Glomerular endothelial cell (primary cell): ENCODE measurements around the gene TRUB2. TPM values are rescaled to one million over a fixed set of nuclear protein-coding genes. Genes with fewer than 3 reads are reported as not detected.
"Not testable (repeated sequence)": the region's sequence is repeated elsewhere in the genome, so short reads cannot be mapped to it uniquely, and the experiment has no call there.

Experiments used
- DNase-seq: peaks from one replicate; pipeline ENCODE4 v3.0.0-alpha.2; 2011; ENCODE audit warnings: low read depth, low spot score; ENCODE audit errors: extremely low read depth
- total RNA-seq: library from RNA; depleted of rRNA; stranded (reverse); fragments of >200 nt; gene quantifications from 2 replicates; pipeline ENCODE4 v1.2.3, GENCODE V29; 2015

The TRUB2 gene
- total RNA-seq, 1 donor from 2014 or later: 13.5 TPM

- DNase-seq: no peak
These were observed 19.2 kb upstream of the TRUB2 start for GRCh38 chr9:128341435-128341849.

DNA sequence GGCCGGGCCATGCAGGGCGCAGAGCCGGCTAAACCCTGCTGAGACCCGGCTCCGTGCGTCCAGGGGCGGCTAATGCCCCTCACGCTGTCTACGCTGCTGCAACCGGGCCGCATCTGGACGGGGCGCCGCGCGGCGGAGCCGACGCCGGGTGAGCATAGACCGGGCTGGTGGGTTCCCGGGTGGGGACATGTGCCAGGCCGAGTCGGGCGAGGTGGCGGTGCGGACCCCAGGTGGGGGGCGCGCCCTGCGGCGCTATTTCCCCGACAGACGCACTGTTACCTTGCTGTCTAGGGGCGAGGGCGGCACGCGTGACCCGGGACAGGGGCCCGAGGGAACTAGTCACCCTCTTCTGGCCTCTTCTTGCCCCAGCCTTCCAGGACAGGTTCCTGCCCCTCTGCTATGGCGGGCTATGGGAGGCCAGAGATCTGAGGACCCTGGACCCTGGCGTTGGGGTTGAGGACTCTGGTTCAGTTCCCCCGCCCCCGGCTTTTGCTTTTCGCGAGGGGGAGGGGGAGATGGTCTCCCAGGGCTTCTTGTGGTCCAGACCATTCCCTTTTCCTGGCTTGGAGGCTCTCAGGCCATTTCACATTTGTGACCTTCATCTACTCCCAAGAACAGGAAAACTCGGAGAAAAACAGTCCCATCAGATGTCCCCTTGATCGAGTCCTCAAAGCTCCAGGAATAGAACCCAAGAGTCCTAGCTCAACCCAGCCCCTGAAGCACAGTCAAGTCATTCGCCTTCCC is 18.6 kb upstream of the TRUB2 start:
- no peak for DNase-seq

- DNase-seq: no peak
These were observed 17.8 kb upstream of the TRUB2 start, which contains the start of gene SLC27A4 for GRCh38 chr9:128339761-128340690. TSS of gene SLC27A4 (plus strand) at chr9:128340527. CDS start at chr9:128343133, 2,606 bp downstream.

GRCh38 chr9:128338852-128339614 is 16.8 kb upstream of the TRUB2 start:
- not testable (repeated sequence) for DNase-seq

DNA sequence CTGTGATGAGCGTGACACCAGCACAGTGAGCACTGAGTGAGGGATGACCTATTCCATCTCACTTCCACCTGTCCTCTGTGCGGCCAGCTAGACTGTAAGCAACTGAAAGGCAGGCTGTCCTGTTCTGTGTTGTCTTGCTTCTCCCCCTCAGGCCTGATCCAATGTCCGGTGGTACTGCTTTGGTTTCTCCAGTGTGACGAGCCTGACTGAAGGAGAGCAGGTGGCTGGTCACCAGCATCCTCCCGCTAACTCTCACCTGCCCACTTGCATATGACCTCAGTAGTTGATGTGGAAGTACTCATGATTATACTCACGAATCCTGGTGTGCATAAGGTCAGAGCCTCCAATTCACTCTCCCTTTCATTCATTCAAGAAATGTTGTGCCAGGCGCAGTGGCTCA is 15.7 kb upstream of the TRUB2 start:
- DNase-seq: no peak

DNA sequence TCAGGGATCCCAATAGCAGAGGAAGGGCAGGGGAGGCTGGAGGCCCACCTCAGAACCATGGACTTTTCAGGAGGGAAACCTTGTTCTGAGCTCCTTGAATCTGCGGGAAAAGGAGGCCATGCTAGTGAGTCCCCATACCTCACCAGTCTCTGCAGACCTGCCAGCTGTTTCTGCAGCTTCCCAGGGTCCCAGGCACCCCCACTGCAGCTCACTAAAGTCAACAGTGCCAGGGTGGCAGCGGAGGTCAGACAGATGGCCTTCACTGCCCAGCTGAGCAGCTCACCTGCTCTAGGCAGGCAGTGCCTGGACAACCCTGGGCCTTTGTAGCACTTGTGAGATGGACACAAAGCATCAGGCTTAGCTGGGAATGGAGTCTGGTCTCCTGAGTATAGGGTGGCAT is 13.7 kb upstream of the TRUB2 start:
- DNase-seq: no peak

- DNase-seq: no peak
These were observed 12.9 kb upstream of the TRUB2 start for GRCh38 chr9:128335161-128335560.

DNA sequence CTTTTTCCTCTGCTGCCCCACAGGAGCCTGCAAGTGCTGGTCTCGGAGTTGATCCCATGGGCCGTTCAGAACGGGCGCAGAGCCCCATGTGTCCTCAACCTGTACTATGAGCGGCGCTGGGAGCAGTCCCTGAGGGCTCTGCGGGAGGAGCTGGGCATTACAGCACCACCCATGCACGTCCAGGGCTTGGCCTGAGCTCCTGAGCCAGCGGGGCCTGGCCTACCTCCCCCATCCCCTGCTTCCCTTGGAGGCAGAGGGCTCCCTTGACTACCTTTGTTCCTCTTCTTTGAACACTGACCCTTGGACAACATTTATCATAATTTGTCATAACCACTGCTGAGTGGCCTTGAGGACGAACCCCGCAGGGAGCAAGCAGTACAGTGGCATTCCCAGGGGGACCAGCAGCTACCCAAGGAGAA is 11.2 kb upstream of the TRUB2 start:
- no peak for DNase-seq

GRCh38 chr9:128325629-128326028 is 3.4 kb upstream of the TRUB2 start:
- no peak for DNase-seq

DNA sequence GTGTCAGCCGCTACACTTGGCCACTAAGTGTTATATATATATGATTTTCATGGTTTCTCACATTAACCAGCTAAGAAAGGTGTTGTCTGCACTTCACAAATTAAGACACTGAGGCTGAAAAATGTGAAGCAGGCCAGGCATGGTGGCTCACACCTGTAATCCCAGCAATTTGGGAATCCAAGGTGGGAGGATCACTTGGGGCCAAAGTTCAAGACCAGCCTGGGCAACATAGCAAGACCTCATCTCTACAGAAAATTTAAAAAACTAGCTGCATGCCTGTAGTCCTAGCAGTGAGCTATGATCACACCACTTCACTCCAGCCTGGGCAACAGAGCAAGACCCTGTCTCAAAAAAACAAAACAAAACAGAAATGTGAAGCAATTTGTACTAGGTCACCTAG is 2.2 kb upstream of the TRUB2 start:
- DNase-seq: no peak

GRCh38 chr9:128323791-128324190 is 1.5 kb upstream of the TRUB2 start:
- no peak for DNase-seq

- no peak for DNase-seq
These were observed 1.0 kb upstream of the TRUB2 start for GRCh38 chr9:128323212-128323730.

DNA sequence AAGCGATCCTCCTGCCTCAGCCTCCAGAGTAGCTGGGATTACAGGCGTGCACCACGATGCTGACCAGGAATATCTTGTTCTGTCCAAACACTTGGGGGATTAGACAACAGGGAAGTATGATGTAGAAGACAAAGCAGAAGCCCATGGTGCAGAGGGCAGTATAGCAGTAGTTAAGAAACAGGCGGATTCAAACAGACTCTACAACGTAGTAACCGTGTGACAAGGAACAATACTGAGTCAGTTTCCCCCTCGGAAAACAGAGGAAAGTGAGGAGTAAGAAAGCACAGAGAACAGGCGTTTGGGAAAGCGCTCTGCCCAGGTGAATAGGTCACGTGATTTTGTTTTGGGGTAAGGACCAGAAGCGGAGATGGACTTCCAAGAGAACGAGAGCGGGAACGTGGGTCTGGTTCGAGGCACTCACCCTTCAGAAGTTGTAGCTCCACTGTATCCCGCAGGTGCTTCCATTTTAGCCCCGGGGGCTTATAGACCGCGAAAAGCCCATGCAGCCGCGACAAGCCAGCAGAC is 306 bp downstream of the TRUB2 start:
- DNase-seq: no peak

DNA sequence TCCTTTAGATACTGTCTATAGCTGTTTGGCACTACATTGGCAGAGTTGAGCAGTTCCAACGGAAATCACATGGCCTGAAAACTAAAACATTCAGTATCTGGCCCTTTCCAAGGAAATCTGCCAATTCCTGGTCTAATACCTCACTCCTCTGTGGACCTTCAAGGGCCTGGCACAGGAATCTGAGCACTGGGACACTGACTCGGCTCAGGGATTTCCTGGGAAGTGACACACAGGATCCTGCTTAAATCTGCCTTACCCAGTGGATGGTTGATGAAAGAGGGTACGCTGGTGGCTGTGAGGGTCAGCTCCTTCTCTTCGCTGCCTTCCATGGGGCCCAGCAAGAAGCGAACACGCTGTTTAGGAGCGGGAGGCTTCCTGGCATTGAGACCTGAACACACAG is 904 bp downstream of the TRUB2 start:
- DNase-seq: no peak

DNA sequence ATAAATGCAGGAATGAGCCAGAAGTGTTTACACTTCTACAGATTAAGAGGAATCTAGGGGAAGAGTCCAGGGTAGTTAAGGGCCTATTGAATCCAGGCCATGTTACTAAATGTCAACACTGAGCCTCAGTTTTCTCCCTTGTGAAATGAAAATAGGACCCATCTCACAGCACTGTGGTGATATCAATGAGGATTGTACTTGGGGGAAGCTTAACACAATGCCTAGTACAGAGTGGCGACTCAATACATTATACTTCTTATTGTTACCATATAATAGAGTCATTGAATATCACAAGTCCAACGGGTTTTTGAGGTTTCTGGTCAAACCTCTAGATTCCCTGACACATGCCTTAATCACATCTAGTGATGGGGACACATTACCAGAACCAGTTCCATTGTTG is 4.6 kb downstream of the TRUB2 start:
- no peak for DNase-seq

DNA sequence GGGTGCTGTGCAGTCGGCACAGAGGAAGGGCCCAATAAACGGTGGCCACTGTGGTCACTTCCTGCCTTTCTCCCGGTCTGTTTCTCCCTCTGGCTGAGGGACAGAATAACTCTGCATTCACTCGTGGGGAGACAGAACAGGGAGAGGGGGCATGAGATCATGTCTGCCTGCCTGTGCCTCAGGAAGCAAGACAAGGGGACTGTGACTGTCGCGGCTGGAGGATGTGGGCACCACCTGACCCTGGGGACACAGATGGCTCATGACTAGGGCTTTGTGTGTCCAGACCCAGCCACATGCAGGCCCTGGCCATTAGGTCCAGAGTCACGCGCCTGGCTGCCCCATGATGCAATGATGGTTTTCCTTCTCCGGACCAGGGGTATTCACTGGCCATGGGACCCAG is 5.8 kb downstream of the TRUB2 start:
- no peak for DNase-seq

GRCh38 chr9:128314697-128315096 is 7.5 kb downstream of the TRUB2 start:
- no peak for DNase-seq

GRCh38 chr9:128310461-128310860 is 11.8 kb downstream of the TRUB2 start:
- no peak for DNase-seq

GRCh38 chr9:128309551-128309950 is 12.7 kb downstream of the TRUB2 start:
- no peak for DNase-seq

DNA sequence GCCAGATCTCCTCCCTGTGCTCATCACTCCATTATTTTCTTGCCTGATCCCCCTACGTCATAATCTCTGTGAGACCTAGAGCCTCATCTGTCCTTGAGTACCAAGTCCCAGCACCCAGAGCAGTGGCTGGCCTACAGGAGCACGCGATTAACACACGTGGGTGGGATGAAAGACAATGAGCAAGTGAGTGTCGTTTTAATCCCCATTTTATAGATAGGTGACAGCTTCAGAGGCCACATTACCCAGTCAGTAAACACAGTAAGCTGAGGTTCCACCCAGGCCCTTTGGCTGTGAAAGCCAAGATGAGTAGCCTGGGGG is 17.3 kb downstream of the TRUB2 start:
- DNase-seq: no peak
